HepG2 (cell line): ENCODE measurements around the gene TP53. TPM values are rescaled to one million over a fixed set of nuclear protein-coding genes. Genes with fewer than 3 reads are reported as not detected.

ENCODE experiments used
- AGO1 ChIP-seq: fragments of 200-400 bp; formaldehyde crosslinking; IDR thresholded peaks from 2 replicates; pipeline ENCODE4 v1.6.1; 2017; ENCODE audit warnings: mild to moderate bottlenecking, low read depth, low read length, moderate library complexity; ENCODE audit not compliant: poor library complexity, severe bottlenecking
- KDM3A ChIP-seq: IDR thresholded peaks from 2 replicates; pipeline ENCODE4 v1.6.1; 2018; ENCODE audit warnings: low read depth, missing compliant biosample characterization
- MIER3 ChIP-seq: IDR thresholded peaks from 2 replicates; pipeline ENCODE4 v1.6.1; 2016; ENCODE audit warnings: missing compliant biosample characterization, borderline replicate concordance
- PHF5A ChIP-seq: IDR thresholded peaks from one replicate; pipeline ENCODE4 v1.6.1; 2018; ENCODE audit warnings: low read depth, missing genetic modification reagents; ENCODE audit not compliant: unreplicated experiment
- SMAD9 ChIP-seq: sonication (generic); formaldehyde crosslinking; IDR thresholded peaks from 2 replicates; pipeline ENCODE4 v1.5.1; 2020; ENCODE audit warnings: mild to moderate bottlenecking, missing genetic modification reagents
- SOX13 ChIP-seq, 3 experiments: fragments of 450-650 bp in 1 of 3; sonication (generic) in 1 of 3; formaldehyde crosslinking in 1 of 3; IDR thresholded peaks in 2 of 3; conservative IDR thresholded peaks in 1 of 3; 2 replicates each; pipeline versions ENCODE4 v1.5.0 to v1.6.1; 2016 to 2020; ENCODE audit warnings: antibody characterized with exemption in 1 of 3, mild to moderate bottlenecking in 1 of 3, missing compliant biosample characterization in 1 of 3, missing genetic modification reagents in 1 of 3, moderate library complexity in 1 of 3
- ZNF124 ChIP-seq: sonication (generic); formaldehyde crosslinking; IDR thresholded peaks from 2 replicates; pipeline ENCODE4 v1.4.0; 2020; ENCODE audit warnings: missing genetic modification reagents
- ZNF761 ChIP-seq: sonication (generic); formaldehyde crosslinking; conservative IDR thresholded peaks from 2 replicates; pipeline ENCODE4 v1.4.0; 2020; ENCODE audit warnings: mild to moderate bottlenecking, missing genetic modification reagents
- polyA plus RNA-seq, 8 experiments: library from polyadenylated mRNA; depleted of rRNA in 3 of 8; stranded (reverse) in 7 of 8; unstranded in 1 of 8; fragments of >200 nt; fragmentation: Illumina TruSeq in 4 of 8; extraction: Trizol in 4 of 8; gene quantifications; 2 replicates each; pipeline versions ENCODE4 v1.2.1 to v1.2.3, GENCODE V29; 2011 to 2016; ENCODE audit warnings: low read depth in 4 of 8, missing spikeins in 1 of 8, mixed read lengths in 1 of 8; ENCODE audit not compliant: insufficient read depth in 1 of 8
- total RNA-seq, 5 experiments: library from RNA; depleted of rRNA; stranded (reverse); fragments of >200 nt; fragmentation: Illumina TruSeq; extraction: Trizol; gene quantifications; 2 replicates each; pipeline ENCODE4 v1.2.3, GENCODE V29; 2016; ENCODE audit warnings: low read depth in 1 of 5
- TF ChIP-seq, protein P1 (sequence below): sonication (generic); formaldehyde crosslinking; IDR thresholded peaks from 2 replicates; pipeline ENCODE4 v1.4.0; 2020; ENCODE audit warnings: missing genetic modification reagents, borderline replicate concordance
- TF ChIP-seq, protein P2 (sequence below): fragments of 450-650 bp; IDR thresholded peaks from 2 replicates; pipeline ENCODE4 v1.6.1; 2016
- TF ChIP-seq, protein P3 (sequence below): IDR thresholded peaks from 2 replicates; pipeline ENCODE4 v1.6.1; 2016; ENCODE audit warnings: missing compliant biosample characterization, missing genetic modification reagents, borderline replicate concordance
- TF ChIP-seq, protein P4 (sequence below): sonication (generic); formaldehyde crosslinking; IDR thresholded peaks from 2 replicates; pipeline ENCODE4 v1.5.1; 2020; ENCODE audit warnings: missing genetic modification reagents, mild to moderate bottlenecking, borderline replicate concordance
- TF ChIP-seq, protein P5 (sequence below): sonication (generic); formaldehyde crosslinking; conservative IDR thresholded peaks from 2 replicates; pipeline ENCODE4 v1.4.0; 2020; ENCODE audit warnings: mild to moderate bottlenecking, missing genetic modification reagents, moderate library complexity

Gene TP53
- total and polyA plus RNA-seq, 2 of the 13 experiments (the other 11 are each of a cell fraction or from before 2014, with no cell fraction given), result 17.1 to 29.9 TPM

DNA sequence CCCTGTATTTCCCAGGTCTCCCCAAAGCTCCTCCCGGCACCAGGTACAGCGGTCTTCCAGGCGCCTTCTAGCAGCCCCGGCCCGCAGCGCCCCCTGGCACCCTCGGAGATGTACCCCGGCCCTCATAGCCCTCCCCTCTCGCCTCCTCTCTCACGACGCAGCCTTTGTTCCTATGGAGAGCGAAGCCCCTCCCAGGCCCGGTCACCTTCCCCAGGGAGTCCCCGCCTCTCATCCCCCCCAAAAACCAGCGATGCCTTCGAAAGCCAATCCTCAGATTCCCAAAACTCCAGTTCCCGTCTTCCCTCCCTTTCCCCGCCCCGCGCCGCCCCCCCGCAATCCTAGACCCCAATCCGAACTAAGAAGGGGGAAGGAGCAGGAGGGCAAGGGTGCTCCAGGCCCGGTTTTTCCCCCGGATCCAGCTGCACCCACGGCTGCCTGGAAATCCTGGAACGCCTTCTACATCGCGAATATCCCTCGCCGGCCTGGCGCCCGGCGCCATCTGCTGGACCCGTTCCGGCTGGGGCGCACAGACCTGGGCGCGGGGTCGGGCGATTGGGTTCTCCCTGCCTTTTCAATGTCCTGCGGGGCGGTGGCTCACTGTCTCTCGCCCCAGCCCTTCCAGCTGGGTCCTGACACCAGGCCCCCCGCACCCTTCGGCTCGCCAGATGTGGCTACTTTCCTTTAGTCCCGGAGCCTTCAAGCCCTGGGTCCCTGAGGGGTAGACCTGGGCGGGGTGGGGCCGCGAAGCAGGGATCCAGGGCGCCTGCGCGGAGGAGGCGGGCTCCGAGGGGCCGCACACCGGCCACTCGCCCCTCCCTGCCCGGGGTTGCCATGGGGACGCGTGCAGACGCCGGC lies 29.8 kb upstream of the TP53 start, which contains the start of gene DNAH2 (continued):
- TF ChIP-seq, protein P1, sequence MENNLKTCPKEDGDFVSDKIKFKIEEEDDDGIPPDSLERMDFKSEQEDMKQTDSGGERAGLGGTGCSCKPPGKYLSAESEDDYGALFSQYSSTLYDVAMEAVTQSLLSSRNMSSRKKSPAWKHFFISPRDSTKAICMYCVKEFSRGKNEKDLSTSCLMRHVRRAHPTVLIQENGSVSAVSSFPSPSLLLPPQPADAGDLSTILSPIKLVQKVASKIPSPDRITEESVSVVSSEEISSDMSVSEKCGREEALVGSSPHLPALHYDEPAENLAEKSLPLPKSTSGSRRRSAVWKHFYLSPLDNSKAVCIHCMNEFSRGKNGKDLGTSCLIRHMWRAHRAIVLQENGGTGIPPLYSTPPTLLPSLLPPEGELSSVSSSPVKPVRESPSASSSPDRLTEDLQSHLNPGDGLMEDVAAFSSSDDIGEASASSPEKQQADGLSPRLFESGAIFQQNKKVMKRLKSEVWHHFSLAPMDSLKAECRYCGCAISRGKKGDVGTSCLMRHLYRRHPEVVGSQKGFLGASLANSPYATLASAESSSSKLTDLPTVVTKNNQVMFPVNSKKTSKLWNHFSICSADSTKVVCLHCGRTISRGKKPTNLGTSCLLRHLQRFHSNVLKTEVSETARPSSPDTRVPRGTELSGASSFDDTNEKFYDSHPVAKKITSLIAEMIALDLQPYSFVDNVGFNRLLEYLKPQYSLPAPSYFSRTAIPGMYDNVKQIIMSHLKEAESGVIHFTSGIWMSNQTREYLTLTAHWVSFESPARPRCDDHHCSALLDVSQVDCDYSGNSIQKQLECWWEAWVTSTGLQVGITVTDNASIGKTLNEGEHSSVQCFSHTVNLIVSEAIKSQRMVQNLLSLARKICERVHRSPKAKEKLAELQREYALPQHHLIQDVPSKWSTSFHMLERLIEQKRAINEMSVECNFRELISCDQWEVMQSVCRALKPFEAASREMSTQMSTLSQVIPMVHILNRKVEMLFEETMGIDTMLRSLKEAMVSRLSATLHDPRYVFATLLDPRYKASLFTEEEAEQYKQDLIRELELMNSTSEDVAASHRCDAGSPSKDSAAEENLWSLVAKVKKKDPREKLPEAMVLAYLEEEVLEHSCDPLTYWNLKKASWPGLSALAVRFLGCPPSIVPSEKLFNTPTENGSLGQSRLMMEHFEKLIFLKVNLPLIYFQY (CRISPR knock-in tag), result peak; percentile 59; the same call in 1 of the 2 replicates
- TF ChIP-seq ZNF761, result no peak
- no peak for TF ChIP-seq MIER3 (CRISPR knock-in tag)
- TF ChIP-seq, protein P2, sequence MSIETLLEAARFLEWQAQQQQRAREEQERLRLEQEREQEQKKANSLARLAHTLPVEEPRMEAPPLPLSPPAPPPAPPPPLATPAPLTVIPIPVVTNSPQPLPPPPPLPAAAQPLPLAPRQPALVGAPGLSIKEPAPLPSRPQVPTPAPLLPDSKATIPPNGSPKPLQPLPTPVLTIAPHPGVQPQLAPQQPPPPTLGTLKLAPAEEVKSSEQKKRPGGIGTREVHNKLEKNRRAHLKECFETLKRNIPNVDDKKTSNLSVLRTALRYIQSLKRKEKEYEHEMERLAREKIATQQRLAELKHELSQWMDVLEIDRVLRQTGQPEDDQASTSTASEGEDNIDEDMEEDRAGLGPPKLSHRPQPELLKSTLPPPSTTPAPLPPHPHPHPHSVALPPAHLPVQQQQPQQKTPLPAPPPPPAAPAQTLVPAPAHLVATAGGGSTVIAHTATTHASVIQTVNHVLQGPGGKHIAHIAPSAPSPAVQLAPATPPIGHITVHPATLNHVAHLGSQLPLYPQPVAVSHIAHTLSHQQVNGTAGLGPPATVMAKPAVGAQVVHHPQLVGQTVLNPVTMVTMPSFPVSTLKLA, result no peak
- TF ChIP-seq, protein P3, sequence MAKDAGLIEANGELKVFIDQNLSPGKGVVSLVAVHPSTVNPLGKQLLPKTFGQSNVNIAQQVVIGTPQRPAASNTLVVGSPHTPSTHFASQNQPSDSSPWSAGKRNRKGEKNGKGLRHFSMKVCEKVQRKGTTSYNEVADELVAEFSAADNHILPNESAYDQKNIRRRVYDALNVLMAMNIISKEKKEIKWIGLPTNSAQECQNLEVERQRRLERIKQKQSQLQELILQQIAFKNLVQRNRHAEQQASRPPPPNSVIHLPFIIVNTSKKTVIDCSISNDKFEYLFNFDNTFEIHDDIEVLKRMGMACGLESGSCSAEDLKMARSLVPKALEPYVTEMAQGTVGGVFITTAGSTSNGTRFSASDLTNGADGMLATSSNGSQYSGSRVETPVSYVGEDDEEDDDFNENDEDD (CRISPR knock-in tag), result no peak
- TF ChIP-seq, protein P4, sequence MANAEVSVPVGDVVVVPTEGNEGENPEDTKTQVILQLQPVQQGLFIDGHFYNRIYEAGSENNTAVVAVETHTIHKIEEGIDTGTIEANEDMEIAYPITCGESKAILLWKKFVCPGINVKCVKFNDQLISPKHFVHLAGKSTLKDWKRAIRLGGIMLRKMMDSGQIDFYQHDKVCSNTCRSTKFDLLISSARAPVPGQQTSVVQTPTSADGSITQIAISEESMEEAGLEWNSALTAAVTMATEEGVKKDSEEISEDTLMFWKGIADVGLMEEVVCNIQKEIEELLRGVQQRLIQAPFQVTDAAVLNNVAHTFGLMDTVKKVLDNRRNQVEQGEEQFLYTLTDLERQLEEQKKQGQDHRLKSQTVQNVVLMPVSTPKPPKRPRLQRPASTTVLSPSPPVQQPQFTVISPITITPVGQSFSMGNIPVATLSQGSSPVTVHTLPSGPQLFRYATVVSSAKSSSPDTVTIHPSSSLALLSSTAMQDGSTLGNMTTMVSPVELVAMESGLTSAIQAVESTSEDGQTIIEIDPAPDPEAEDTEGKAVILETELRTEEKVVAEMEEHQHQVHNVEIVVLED (CRISPR knock-in tag), result peak; percentile 21; the same call in 1 of the 2 replicates
- TF ChIP-seq SOX13 (IDR thresholded peaks at IDR 0.05), result no peak
- TF ChIP-seq SOX13 (CRISPR knock-in tag; conservative IDR thresholded peaks at IDR 0.05 in 1 of 2, IDR thresholded peaks at IDR 0.05 in 1 of 2), result no peak
- no peak for TF ChIP-seq PHF5A (CRISPR knock-in tag)
- peak; percentile 84; the same call in 1 of the 2 replicates for TF ChIP-seq KDM3A (CRISPR knock-in tag)
- TF ChIP-seq AGO1, result no peak
- TF ChIP-seq, protein P5, sequence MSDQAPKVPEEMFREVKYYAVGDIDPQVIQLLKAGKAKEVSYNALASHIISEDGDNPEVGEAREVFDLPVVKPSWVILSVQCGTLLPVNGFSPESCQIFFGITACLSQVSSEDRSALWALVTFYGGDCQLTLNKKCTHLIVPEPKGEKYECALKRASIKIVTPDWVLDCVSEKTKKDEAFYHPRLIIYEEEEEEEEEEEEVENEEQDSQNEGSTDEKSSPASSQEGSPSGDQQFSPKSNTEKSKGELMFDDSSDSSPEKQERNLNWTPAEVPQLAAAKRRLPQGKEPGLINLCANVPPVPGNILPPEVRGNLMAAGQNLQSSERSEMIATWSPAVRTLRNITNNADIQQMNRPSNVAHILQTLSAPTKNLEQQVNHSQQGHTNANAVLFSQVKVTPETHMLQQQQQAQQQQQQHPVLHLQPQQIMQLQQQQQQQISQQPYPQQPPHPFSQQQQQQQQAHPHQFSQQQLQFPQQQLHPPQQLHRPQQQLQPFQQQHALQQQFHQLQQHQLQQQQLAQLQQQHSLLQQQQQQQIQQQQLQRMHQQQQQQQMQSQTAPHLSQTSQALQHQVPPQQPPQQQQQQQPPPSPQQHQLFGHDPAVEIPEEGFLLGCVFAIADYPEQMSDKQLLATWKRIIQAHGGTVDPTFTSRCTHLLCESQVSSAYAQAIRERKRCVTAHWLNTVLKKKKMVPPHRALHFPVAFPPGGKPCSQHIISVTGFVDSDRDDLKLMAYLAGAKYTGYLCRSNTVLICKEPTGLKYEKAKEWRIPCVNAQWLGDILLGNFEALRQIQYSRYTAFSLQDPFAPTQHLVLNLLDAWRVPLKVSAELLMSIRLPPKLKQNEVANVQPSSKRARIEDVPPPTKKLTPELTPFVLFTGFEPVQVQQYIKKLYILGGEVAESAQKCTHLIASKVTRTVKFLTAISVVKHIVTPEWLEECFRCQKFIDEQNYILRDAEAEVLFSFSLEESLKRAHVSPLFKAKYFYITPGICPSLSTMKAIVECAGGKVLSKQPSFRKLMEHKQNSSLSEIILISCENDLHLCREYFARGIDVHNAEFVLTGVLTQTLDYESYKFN (CRISPR knock-in tag), result 0 out of 2 replicates have a peak, but pooled peaks have one; percentile 28
- TF ChIP-seq SMAD9 (CRISPR knock-in tag), result 0 out of 2 replicates have a peak, but pooled peaks have one; percentile 47
- peak; percentile 57; the same call in 1 of the 2 replicates for TF ChIP-seq ZNF124 (CRISPR knock-in tag)
